ENCODE results near the gene LRP4.
"Not testable (repeated sequence)": the region's sequence is repeated elsewhere in the genome, so short reads cannot be mapped to it uniquely, and the experiment has no call there.

LRP4 gene

DNA sequence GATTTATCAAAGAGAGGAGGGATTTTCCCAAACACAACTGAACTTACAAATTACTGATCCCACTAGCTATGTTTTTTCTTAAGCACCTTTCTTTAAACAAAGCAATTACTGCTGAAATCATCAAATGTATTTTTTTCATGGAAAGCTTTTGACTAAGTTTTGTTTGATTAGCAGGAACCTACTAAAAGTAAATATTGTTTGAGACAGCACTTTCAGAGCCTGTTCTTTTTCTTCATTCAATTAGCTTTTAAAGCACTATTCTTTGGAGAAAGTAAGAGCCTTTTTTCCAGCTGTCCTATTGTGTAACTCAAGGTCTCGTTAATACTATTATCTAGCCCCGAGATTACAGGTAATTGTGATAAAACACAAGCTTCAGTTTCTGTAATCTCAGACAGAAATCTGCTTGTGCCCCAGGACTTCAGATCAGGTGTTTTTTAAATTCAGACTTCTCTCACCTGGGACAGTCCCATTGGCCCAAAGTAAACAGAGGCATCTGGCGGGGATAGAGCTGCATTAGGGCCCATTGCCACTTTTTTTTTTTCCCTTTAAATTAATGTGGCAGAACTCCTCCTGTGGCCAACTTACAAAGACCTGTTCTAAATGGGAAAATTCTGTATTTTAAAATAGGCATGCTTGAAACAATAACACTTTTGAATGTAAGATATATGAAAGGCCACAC lies 29.2 kb upstream of the LRP4 start:
- H3K27me3 Mint-ChIP-seq: no peaks in the 10 kb centered on the region
- H3K9me3 Mint-ChIP-seq: no peaks in the 10 kb centered on the region
- ATAC-seq (replicated peaks; ENCODE audit: extremely low read depth, poor library complexity, severe bottlenecking): no peak
- no peak overlapping the region for H3K27ac Mint-ChIP-seq (ENCODE audit: low read depth)
- peaks cover 4% of the 10 kb centered on the region for H3K36me3 Mint-ChIP-seq (ENCODE audit: insufficient read depth)
- no peak for DNase-seq (ENCODE audit: low spot score in 2 of 2)
- no peak overlapping the region for H3K4me3 Mint-ChIP-seq
- H3K4me1 Mint-ChIP-seq: no peaks in the 10 kb centered on the region

DNA sequence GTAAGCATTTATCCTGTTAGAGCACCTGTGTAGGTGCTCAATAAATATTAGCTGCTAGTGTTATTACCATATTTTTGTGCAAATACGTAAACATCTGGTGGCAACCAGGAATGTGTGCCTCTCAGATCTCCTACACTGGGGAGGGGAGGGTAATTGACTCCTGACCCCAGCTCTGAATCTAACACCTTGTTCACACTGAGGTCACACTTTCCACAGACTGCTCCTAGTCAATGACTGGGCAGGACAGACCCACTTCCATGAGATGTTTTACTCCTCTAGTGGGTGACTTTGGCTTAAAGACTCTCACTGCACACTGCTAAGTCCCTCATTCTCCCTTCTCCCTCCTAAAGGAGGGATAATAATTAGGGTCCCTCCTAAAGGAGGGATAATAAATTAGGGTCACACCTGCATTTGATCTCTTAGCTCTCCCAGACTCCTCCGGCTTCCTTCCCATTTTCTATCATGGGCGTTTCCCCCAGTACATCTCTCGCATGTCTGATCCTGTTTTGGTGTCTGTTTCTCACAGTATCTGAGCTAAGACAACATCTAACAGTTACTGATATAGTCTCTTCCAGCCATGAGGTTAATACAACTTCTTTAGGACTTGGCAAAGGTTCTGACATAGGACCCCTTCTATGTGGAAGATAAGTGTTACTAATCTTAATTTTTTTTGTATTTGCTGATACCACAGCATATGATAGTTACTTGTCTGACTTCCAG lies 26.2 kb upstream of the LRP4 start:
- H3K9me3 Mint-ChIP-seq: no peaks in the 10 kb centered on the region
- H3K27ac Mint-ChIP-seq (ENCODE audit: low read depth): no peak overlapping the region
- H3K4me1 Mint-ChIP-seq: no peaks in the 10 kb centered on the region
- DNase-seq (ENCODE audit: low spot score in 2 of 2): no peak
- H3K4me3 Mint-ChIP-seq: no peak overlapping the region
- no peak for ATAC-seq (replicated peaks; ENCODE audit: extremely low read depth, poor library complexity, severe bottlenecking)
- peaks cover 1% of the 10 kb centered on the region for H3K36me3 Mint-ChIP-seq (ENCODE audit: insufficient read depth)
- no peaks in the 10 kb centered on the region for H3K27me3 Mint-ChIP-seq

DNA sequence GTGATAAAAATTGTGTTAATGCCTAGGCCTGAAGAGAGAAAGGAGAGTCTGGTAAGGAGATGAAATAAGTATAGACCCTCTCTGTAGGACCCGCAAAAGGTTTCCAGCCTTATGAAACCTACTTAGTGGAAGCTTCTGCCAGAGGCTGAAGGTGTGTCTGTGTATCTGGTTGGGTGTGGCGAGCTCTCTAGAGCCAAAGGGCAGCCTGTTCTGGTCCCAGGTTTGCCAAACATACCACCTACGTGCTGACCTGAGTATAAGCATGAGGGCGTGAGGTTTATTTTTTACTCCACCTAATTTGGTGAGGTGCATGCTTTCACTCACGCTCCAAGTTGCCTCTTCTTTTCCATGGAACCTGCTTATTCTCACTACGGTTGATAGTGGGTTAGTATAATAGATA lies 23.8 kb upstream of the LRP4 start:
- no peak for ATAC-seq (replicated peaks; ENCODE audit: extremely low read depth, poor library complexity, severe bottlenecking)
- H3K4me3 Mint-ChIP-seq: no peak overlapping the region
- no peaks in the 10 kb centered on the region for H3K27me3 Mint-ChIP-seq
- no peaks in the 10 kb centered on the region for H3K9me3 Mint-ChIP-seq
- H3K4me1 Mint-ChIP-seq: peaks cover under 1% of the 10 kb centered on the region
- peaks cover 4% of the 10 kb centered on the region for H3K36me3 Mint-ChIP-seq (ENCODE audit: insufficient read depth)
- no peak overlapping the region for H3K27ac Mint-ChIP-seq (ENCODE audit: low read depth)
- DNase-seq (ENCODE audit: low spot score in 2 of 2): no peak

DNA sequence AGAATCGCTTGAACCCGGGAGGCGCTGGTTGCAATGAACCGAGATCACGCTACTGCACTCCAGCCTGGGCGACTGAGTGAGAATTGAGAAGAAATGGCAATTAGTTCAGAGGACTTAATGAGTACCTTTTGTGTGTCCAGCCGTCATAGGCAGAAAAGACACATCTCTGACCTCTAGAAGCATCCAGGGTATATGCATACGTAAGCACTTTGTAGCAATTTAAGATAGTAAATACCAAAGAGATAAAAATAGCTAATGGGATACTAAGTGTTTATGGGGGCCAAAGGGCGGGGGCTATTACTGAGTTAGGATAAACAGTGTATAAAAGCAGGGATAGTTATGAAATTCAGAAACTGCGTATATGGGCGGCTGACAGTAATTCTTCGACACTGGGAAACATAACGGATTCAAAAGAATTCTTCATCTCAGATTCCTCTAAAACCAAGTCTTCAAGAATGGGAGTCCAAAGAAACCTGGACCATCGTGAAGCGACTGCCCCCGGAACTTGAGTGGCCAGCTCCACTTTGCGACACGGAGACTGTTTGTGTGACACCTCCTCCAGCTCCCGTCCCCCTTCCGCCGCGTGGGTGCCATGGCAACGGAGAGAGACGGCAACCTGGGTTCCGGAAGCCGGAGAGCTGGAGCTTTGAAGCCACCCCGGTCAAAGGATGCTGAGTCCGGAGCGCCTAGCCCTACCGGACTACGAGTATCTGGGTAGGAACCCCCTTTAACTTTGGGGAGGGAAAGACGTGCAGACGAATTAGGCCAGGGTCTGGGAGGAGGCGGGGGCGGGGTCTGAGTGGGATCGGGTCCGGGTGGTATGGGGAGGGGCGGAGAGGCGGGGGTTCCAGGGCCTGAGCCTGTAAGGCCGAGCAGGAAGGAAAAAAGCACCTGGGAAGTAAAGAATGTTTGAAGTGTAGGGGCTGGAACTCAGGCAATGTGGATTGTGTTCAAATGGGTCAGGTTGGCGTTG lies 18.1 kb upstream of the LRP4 start, which contains the start of gene CSTPP1:
Gene CSTPP1 (plus strand): TSS at position 624 of the 973 bp plus-strand sequence. CDS start 45 bp downstream, at position 669.
- ATAC-seq (replicated peaks; ENCODE audit: extremely low read depth, poor library complexity, severe bottlenecking): peak; percentile 93
- Mint-ChIP-seq H3K4me1 (peaks cover 18% of the 10 kb centered on the region), H3K4me3 (peak within 1 kb of the TSS; percentile 89), H3K27ac (ENCODE audit: low read depth) (peak within 1 kb of the TSS; percentile 92), H3K36me3 (ENCODE audit: insufficient read depth) (peaks cover 17% of the 10 kb centered on the region), H3K9me3 (no peaks in the 10 kb centered on the region), H3K27me3 (peaks cover 17% of the 10 kb centered on the region)
- DNase-seq (ENCODE audit: low spot score in 2 of 2): peak; percentile 86 to 88

DNA sequence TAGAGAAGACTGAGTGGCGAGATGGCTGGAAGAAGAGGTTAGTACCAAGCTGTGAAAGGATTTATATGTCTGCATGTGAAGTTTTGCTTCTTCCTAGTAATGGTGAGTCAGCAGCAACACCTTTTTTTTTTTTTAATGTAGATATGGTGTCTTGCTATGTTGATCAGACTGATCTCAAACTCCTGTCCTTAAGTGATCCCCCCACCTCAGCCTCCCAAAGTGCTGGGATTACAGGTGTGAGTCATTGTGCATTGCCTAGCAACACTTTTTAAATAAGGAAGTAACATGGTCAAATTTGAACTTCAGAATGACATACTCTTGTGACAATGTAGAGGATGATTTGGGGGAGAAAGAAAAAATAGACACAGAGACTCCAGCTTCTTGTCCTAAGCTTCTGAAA lies 11.7 kb upstream of the LRP4 start:
- H3K27me3 Mint-ChIP-seq: peaks cover 43% of the 10 kb centered on the region
- H3K9me3 Mint-ChIP-seq: no peaks in the 10 kb centered on the region
- DNase-seq (ENCODE audit: low spot score in 2 of 2): no peak
- no peak overlapping the region for H3K27ac Mint-ChIP-seq (ENCODE audit: low read depth)
- H3K4me3 Mint-ChIP-seq: no peak overlapping the region
- no peaks in the 10 kb centered on the region for H3K4me1 Mint-ChIP-seq
- no peak for ATAC-seq (replicated peaks; ENCODE audit: extremely low read depth, poor library complexity, severe bottlenecking)
- peaks cover 2% of the 10 kb centered on the region for H3K36me3 Mint-ChIP-seq (ENCODE audit: insufficient read depth)

DNA sequence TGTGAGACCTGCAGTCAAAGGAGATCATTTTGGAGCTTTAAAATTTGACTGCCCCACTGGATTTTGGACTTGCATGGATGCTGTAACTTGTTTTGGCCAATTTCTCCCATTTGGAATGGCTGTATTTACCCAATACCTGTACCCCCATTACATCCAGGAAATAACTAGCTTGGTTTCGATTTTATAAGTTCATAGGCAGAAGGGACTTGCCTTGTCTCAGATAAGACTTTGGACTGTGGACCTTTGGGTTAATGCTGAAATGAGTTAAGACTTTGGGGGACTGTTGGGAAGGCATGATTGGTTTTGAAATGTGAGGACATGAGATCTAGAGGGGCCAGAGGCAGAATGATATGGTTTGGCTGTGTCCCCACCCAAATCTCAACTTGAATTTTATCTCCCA lies 10.4 kb upstream of the LRP4 start:
- not testable (repeated sequence) for H3K27ac Mint-ChIP-seq (ENCODE audit: low read depth); H3K36me3 Mint-ChIP-seq (ENCODE audit: insufficient read depth); H3K4me3 Mint-ChIP-seq; H3K9me3 Mint-ChIP-seq; ATAC-seq (replicated peaks; ENCODE audit: extremely low read depth, poor library complexity, severe bottlenecking); DNase-seq (ENCODE audit: low spot score in 2 of 2); H3K4me1 Mint-ChIP-seq
- peaks cover 48% of the 10 kb centered on the region for H3K27me3 Mint-ChIP-seq

GRCh38 chr11:46927928-46928327 lies 9.6 kb upstream of the LRP4 start:
- H3K4me3 Mint-ChIP-seq; H3K4me1 Mint-ChIP-seq; H3K9me3 Mint-ChIP-seq; H3K36me3 Mint-ChIP-seq (ENCODE audit: insufficient read depth); H3K27ac Mint-ChIP-seq (ENCODE audit: low read depth); ATAC-seq (replicated peaks; ENCODE audit: extremely low read depth, poor library complexity, severe bottlenecking); DNase-seq (ENCODE audit: low spot score in 2 of 2): not testable (repeated sequence)
- peaks cover 44% of the 10 kb centered on the region for H3K27me3 Mint-ChIP-seq

DNA sequence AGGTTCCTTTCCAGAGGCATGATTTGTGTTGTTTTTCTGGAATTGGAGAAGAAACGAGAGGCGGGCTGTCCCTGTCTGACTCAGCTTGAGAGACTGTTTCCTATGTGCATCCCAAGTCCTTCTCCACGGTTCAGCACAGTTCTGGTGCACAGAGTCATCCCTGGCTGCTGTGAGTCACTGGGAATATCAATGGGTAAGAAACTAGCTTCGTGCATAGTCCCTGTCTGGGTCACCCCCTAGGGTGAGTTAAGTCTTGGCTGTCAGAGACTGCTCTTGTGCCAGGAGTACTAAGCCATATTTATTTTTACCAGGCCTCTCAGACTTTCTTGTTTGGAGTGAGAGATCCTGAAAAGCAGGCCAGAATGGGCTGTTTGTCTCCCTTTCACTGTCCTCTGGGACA lies 2.4 kb upstream of the LRP4 start:
- Mint-ChIP-seq H3K4me3 (no peak overlapping the region), H3K27me3 (peaks cover 62% of the 10 kb centered on the region), H3K9me3 (no peaks in the 10 kb centered on the region), H3K27ac (ENCODE audit: low read depth) (no peak overlapping the region), H3K4me1 (peaks cover 23% of the 10 kb centered on the region), H3K36me3 (ENCODE audit: insufficient read depth) (peaks cover 4% of the 10 kb centered on the region)
- DNase-seq (ENCODE audit: low spot score in 2 of 2) (no peak), ATAC-seq (replicated peaks; ENCODE audit: extremely low read depth, poor library complexity, severe bottlenecking) (no peak)

DNA sequence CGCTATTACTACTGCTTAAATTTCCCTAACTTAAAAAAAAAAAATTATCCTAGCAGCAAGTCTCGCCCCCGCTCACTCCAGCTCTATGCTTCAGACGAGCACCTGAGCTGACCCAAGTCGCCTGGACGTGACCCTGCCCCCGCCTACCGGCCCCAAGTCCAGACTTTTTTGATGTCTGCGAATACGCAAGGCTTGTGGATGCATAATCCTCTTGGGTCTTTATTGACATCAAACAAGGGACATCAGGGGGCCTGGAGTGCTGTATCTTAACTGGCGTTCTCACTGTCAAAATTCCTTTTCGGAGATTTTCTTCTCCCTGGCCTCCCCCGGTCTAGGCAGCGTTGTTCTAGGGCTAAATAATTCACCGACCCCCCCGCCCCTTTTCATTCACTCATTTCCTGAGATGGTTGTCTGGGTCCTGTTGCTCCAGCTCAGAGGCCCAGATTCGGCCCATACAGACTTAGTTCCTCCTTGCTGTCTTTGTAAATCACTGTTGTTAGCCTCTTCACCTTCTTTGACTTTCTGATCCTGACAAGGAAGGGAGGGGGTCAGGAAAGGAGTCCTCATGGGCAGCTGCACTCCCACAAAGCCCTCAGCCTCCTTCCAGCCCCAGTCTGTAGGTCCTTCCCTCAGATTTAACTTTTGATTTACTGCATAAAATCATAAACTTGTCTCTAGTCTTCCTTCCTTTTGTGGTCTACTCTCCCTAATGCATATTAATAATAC lies 601 bp upstream of the LRP4 start:
- Mint-ChIP-seq H3K9me3 (no peaks in the 10 kb centered on the region), H3K27me3 (peaks cover 68% of the 10 kb centered on the region), H3K4me3 (peak overlapping the region; percentile 75), H3K36me3 (ENCODE audit: insufficient read depth) (peaks cover 4% of the 10 kb centered on the region), H3K4me1 (peaks cover 23% of the 10 kb centered on the region), H3K27ac (ENCODE audit: low read depth) (peak overlapping the region; percentile 62)
- no peak for DNase-seq (ENCODE audit: low spot score in 2 of 2)
- ATAC-seq (replicated peaks; ENCODE audit: extremely low read depth, poor library complexity, severe bottlenecking): no peak

DNA sequence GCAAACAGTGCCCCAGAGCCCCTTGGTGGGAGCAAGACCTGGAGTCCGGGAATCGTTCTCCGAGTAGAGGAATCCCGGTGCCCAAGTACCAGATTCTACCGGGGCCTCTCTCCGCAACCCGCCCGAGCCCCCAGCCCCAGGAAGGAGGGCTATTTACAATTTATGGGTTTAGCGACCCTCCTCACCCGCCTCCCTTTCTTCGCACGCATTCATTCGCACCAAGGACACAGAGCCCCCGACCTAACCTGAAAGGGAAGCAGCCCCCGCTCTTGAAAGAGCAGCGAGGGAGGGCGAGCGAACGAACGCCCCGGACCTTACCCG lies 628 bp downstream of the LRP4 start:
- peak overlapping the region; percentile 68 for H3K4me3 Mint-ChIP-seq
- peaks cover 4% of the 10 kb centered on the region for H3K36me3 Mint-ChIP-seq (ENCODE audit: insufficient read depth)
- peaks cover 23% of the 10 kb centered on the region for H3K4me1 Mint-ChIP-seq
- peaks cover 81% of the 10 kb centered on the region for H3K27me3 Mint-ChIP-seq
- no peak overlapping the region for H3K27ac Mint-ChIP-seq (ENCODE audit: low read depth)
- no peak for ATAC-seq (replicated peaks; ENCODE audit: extremely low read depth, poor library complexity, severe bottlenecking)
- DNase-seq (ENCODE audit: low spot score in 2 of 2): no peak
- H3K9me3 Mint-ChIP-seq: no peaks in the 10 kb centered on the region

GRCh38 chr11:46917109-46917761 lies 1.1 kb downstream of the LRP4 start:
- peak overlapping the region; percentile 68 for H3K4me3 Mint-ChIP-seq
- no peak for ATAC-seq (replicated peaks; ENCODE audit: extremely low read depth, poor library complexity, severe bottlenecking)
- H3K27ac Mint-ChIP-seq (ENCODE audit: low read depth): no peak overlapping the region
- no peak for DNase-seq (ENCODE audit: low spot score in 2 of 2)
- H3K4me1 Mint-ChIP-seq: peaks cover 23% of the 10 kb centered on the region
- no peaks in the 10 kb centered on the region for H3K9me3 Mint-ChIP-seq
- H3K36me3 Mint-ChIP-seq (ENCODE audit: insufficient read depth): peaks cover 4% of the 10 kb centered on the region
- H3K27me3 Mint-ChIP-seq: peaks cover 85% of the 10 kb centered on the region

Measured in central memory CD8-positive, alpha-beta T cell (primary cell).